GM21825 (cell line): Measurements from ENCODE around the gene KAZN.

ENCODE experiments used
- ATAC-seq: cut with Tn5 transposase; IDR thresholded peaks from one replicate; pipeline ENCODE4 v1.9.1; 2021; ENCODE audit warnings: mild to moderate bottlenecking, moderate library complexity; ENCODE audit not compliant: unreplicated experiment

Gene KAZN

DNA sequence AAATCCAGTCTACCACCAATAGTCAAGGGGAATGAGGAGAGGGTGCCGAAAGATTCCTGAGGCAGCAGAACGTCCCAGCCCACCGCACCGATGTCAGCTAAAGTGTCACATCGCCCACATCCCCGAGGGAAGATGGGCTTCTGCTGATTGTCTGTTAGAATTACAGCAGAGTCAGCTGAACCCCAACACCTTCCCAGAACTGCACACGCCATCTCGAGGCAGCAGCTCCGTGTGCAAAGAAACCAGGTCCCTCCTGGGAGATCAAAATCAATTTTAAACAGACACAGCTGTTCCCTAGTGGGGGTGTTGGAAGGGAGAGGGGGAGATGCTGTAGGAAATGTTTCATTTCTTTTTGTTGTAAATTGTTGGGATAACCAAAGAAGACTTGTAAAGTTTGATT, 12.8 kb upstream of the KAZN start:
- no peak for ATAC-seq

- no peak for ATAC-seq
These were observed 7.9 kb upstream of the KAZN start for GRCh38 chr1:14590411-14591180.

DNA sequence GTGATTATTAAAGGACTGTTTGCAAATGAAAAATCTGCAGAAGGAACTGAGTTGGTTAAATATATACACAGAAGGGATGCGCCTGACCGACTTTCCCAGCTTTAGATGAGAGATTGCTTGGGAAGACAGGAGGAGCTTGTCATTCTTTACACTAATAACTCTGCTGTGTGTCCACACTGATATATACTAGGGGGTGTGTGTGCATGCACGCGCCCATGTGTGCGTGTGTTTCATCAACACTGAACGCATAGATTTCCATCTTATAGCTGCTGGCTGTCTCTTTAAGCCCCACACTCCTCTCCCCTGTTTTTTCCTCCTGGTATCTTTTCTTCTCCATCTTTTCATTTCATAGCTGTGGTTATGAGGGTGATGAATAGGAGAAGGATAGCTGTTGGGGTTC, 6.9 kb upstream of the KAZN start:
- no peak for ATAC-seq

- no peak for ATAC-seq
These were observed 6.4 kb upstream of the KAZN start for GRCh38 chr1:14592004-14592631.

DNA sequence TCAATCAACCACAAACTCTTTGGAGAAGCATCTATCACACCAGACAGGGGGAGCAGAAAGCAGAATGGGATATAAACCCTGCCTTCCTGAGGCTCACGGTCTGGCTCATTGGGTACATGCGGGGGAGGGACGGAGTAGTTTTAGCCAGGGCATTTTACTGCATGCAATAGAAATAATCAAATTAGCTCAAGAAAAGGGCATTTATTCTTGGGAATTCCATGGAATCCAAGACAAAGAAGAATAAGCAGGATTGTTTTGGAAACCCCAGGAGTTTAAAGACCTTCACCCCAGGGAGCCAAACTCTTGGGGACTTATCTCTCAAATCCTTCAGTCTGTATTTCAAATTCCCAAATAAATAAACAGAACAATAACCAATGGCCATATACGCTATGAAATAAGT, 5.2 kb upstream of the KAZN start:
- ATAC-seq: no peak

- no peak for ATAC-seq
These were observed 4.4 kb upstream of the KAZN start for GRCh38 chr1:14594045-14594444.

DNA sequence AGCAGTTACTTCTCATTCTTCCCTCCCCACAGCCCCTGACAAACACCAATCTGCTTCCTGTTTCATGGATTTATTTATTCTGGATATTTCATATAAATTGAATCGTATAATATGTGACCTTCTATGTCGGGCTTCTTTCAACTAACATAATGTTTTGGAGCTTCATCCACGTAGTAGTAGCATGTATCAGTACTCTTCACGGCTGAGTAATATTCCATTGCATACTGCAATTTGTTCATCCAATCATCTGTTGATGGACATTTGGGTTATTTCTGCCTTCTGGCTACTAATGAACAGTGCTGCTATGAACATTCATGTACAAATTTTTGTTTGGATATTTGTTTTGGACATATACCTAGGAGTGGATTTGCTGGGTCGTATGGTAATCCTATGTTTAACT, 1.9 kb upstream of the KAZN start:
- no peak for ATAC-seq

- ATAC-seq: no peak
These were observed 1.0 kb upstream of the KAZN start for GRCh38 chr1:14597343-14598006.

GRCh38 chr1:14598007-14598497, 433 bp upstream of the KAZN start:
- ATAC-seq: no peak

GRCh38 chr1:14599183-14599791, 802 bp downstream of the KAZN start:
- ATAC-seq: no peak

- peak; percentile 49 for ATAC-seq
These were observed 1.3 kb downstream of the KAZN start for GRCh38 chr1:14599800-14600199.

DNA sequence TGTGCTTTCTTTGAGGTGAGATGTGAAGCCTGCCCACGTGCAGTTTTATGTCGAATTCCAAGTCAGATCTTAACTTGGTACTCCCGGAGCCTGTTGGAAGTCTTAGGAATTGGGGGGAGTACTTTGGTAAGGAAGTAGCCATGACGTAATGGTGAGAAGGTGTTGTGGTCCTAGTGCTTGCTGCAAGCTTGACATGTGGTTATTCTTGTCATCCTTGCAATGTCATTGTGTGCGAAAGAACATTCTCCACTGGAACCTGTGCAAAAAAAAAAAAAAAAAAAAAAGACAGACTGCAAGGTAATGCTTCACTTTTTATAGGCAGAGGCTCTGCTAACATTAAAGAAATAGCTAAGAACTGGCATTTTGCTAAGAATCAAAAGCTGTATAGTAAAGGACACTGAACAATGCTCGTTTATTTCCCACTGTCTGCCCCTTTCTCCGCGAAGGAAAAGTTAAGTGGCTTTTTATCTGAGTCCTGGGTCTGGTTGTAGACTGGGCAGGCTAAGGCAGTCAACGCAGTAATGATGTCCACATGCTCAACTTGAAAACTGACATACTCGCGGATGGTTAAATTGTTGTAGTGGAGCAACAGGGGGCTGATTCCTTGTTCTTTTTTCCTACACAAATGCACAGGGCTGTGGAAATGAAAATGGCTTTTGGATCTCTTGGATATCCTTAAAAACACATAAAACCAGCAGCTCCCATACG, 2.1 kb downstream of the KAZN start:
- ATAC-seq: no peak

DNA sequence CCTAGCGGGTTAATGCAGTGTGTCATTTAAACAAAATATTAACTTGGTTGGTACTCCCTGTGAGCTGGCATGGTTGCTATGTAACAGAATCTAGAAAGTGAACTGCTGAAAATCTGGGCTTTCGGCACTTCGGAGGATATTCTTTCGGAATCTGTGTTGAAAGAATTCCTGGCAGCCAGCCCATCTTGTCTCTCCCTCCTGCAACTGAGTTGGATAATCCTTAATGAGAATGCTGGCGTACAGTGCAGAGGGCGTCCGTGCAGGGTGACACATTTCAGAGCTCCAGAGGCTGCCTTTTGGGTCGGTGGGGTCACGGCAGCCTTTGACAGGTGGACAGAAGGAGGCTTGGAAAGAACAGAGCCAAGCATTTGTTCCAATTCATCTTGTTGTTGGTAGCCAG, 3.7 kb downstream of the KAZN start:
- ATAC-seq: no peak

GRCh38 chr1:14603645-14604044, 5.2 kb downstream of the KAZN start:
- no peak for ATAC-seq

GRCh38 chr1:14604414-14604813, 5.9 kb downstream of the KAZN start:
- no peak for ATAC-seq

DNA sequence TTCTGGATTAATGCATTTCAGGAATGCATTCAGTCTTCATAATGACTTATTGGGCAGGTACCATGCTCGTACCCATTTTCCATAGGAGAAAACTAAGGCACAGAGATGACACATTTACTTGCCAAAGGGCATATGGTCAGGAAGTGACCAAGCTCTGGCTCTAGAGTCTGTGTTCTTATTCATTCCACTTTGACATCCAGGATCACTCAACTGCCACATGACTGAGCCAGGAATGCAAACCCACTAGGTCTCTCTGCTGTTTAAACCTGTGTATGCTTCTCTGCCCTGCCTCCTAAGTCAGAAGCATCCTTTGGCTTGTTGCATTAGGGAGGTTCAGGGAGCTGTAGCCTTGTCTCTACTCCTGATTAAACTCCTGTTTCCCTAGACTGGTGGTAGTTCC, 7.5 kb downstream of the KAZN start:
- ATAC-seq: no peak

DNA sequence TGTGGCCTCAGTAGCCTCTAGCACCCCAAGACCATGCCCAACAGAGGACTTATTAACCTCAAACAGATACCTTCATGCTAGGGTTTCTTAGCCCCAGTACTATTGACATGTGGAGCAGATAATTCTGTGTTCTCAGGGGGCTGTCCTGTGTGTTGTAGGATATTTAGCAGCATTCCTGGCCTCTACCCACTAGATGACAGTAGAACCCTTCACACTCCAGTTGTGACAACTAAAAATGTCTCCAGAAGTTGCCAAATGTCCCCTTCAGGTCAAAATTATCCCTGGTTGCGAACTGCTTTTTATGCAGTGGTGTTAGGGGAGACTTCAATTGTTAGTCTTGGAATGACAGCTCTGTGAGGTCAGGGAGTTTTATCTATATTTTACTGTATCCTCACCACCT, 8.1 kb downstream of the KAZN start:
- no peak for ATAC-seq

- no peak for ATAC-seq
These were observed 8.8 kb downstream of the KAZN start for GRCh38 chr1:14607295-14607694.

DNA sequence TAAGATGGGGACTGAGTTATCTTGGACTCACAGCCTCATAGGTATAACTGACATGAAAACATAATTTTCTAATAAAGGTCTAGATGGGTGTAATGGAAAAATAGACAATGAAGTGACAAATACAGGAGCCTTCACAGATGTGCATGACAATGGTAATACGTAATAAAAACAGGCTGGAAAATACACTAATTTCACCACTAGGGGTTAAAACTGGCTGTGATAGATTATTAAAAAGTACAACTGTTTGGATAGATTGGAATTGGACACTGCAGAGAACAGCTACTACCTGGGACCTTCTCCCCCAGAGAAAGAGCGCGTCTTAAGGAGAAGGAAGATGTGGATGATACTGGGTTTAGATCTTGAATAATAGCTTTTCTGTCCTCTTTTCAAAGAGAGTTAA, 9.8 kb downstream of the KAZN start:
- ATAC-seq: no peak

- ATAC-seq: no peak
These were observed 12.3 kb downstream of the KAZN start for GRCh38 chr1:14610761-14611160.

GRCh38 chr1:14611792-14612191, 13.3 kb downstream of the KAZN start:
- no peak for ATAC-seq
